Pons (tissue), 1 donor: Measurements from ENCODE around the gene KCNG2.
A peak's percentile ranks its signal among the peaks of the same experiment; 100 is the strongest.

Source experiments
- DNase-seq: peaks from one replicate; pipeline ENCODE4 v3.0.0-alpha.2; 2016; ENCODE audit warnings: low spot score

Gene KCNG2

GRCh38 chr18:79941473-79942119 lies 143.9 kb downstream of the KCNG2 start:
- DNase-seq: peak; percentile 22

- no peak for DNase-seq
These were observed 144.5 kb downstream of the KCNG2 start for GRCh38 chr18:79942211-79942610.

- no peak for DNase-seq
These were observed 145.3 kb downstream of the KCNG2 start for GRCh38 chr18:79942786-79943607.

- no peak for DNase-seq
These were observed 145.9 kb downstream of the KCNG2 start for GRCh38 chr18:79943608-79944125.

DNA sequence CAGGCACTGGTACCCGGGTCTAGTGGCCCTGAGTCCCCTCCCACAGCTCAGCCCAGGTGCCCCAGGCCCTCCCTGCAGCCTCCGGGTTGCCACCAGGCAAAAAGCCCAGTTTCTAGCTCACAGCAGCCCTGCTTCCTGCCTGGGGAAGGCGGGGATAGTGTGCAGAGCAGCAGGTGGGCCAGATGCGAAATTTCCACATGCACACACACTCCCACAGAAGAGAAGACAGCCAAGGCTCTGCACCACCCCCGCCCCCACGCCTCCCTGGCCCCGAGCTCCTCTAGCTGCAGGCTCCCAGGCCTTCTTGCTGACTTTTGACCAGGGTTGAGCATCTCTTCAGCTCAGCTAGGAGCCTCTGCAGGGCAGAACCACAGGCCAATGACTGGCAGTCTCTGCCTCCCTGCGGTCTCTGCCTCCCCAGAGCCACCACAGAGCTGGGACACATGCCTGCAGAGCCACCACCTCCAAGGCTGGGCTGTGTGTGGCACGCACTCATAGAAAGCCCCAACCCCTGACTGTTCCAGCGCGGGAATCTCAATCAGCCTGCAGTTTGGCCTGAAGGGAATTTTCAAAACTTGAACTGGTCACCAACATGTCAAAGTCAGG lies 146.5 kb downstream of the KCNG2 start:
- no peak for DNase-seq

DNA sequence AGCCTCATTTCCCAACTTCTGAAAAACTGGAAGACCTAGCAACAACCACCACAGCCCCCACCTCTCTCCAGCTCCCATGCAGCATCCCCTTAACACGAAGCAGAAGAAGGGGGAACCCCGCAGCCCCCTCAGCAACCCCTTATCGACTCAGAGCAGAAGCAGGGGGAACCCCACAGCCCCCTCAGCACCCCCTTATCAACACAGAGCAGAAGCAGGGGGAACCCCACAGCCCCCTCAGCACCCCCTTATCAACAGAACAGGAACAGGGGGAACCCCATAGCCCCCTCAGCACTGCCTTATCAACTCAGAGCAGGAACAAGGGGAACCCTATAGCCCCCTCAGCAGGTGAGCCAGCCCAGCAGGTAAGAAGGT lies 147.0 kb downstream of the KCNG2 start:
- DNase-seq: no peak

DNA sequence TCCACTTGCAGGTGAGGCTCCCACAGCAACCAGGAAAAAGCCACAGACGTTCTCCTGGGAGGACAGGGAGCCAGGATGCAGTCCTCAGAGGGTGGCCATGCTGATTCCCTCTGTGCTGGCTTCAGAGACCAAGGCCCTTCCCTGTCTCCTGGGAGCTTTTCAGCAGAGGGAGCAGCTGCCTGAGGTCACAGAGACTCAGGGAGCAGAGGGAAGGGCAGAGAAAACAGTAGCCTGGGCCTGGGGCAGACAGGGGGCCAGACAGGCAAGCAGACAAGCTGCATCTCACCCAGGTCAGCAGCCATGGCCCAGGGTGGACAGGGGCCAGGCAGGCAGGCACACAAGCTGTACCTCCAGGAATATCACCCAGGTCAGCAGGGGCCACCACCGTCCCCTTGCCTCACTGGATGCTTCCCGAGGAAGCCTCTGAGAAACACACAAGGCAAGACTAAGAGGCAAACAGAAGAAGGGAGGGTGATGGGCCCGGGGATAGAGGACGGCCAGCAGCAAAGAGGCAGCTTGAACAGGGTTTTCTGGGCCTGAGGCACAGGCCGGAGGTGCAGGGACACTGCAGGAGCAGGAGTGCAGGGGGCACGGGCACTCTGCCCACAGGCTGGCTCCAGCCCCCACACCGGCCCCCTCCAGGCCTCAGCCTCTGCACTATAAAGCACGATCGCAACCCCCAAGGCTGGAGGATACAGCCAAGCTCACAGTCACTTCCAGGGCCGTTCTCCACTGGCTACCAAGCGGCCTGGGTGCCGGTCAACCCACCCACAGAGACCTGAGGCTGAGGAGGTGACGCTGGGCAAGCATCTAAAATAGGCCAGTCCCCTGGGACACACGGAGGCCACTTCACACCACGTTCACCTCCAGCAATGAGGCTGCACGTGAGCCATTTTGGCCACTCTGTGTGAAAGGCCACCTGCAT lies 147.6 kb downstream of the KCNG2 start:
- DNase-seq: no peak

GRCh38 chr18:79947054-79947755 lies 149.5 kb downstream of the KCNG2 start:
- DNase-seq: no peak

DNA sequence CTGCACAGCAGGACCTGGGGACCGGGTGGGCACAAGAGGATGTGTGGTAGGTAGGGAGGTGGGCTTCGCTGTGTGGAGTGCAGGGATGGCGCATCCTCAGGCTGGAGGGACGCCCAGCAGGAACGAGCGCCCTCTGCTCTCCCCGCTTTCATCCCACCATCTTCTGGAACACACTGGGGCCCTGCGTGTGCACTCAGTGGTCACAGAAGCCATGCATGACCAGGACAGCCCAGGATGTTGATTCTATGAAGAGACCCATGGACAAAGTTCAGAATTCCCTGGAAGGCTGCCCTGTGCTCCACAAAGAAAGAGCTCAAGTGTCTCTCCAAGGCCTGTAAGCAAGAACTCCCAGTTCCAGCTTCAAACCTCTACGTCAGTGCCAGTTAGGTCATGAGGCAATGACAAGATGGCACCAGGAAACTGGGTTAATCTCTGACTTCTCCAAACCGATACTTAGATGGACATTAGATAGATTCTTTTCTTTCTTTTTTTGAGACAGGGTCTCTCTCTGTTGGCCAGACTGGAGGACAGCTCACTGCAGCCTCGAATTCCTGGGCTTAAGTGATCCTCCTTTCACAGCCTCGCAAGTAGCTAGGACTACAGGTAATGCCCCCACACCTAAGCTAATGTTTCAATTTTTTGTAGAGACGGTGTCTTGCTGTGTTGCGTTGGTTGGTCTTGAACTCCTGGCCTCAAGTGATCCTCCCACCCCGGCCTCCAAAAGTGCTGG lies 150.3 kb downstream of the KCNG2 start:
- no peak for DNase-seq

DNA sequence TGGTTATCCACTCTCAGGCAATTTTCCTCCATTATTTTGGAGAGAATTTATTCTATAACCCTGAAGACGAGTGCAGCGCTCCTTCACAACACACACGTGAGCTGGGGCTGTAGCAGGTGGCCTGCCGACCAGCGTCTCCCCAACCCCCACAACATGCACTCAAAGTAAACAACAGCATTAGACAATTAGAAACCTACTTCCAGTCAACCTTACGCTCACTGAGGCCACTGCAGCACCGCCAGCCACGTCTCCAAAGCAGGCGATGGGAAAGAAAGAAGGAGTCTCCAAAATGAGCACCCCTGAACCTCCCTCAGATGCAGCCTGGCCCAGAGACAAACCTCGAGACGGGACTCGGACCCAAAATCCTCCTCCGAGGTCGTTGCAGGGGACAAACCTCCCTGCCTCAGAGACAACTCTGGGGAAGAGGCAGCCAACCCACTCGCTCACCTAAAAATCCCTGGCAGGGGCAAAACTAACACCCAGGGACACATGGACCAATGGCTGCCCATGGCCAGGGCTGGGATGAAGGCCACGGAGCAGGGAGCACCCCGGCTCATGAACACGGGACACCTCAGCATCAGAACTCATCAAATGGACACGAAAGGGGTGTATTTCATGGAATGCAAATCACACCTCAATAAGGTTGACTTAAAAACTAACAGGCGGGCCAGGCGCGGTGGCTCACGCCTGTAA lies 151.1 kb downstream of the KCNG2 start:
- no peak for DNase-seq
